Neural crest cell (in vitro differentiated cells): Measurements from ENCODE around the gene IFT43. TPM values are rescaled to one million over a fixed set of nuclear protein-coding genes. Genes with fewer than 3 reads are reported as not detected.

Source experiments
- DNase-seq: peaks from one replicate; pipeline ENCODE4 v3.0.0; 2021; ENCODE audit warnings: low read depth, mixed read lengths, low spot score
- H3K27ac Mint-ChIP-seq: one replicate; pipeline ENCODE4 v1.8.0; 2021; ENCODE audit warnings: mild to moderate bottlenecking, mixed read lengths; ENCODE audit not compliant: unreplicated experiment
- H3K27me3 Mint-ChIP-seq: 2 replicates; pipeline ENCODE4 v1.8.0; 2021; ENCODE audit warnings: low read depth, mild to moderate bottlenecking, mixed read lengths
- H3K36me3 Mint-ChIP-seq: 2 replicates; pipeline ENCODE4 v1.8.0; 2021; ENCODE audit warnings: low read depth, mild to moderate bottlenecking, mixed read lengths
- H3K4me1 Mint-ChIP-seq: 2 replicates; pipeline ENCODE4 v1.8.0; 2021; ENCODE audit warnings: mixed read lengths
- H3K4me3 Mint-ChIP-seq: one replicate; pipeline ENCODE4 v1.8.0; 2021; ENCODE audit warnings: mild to moderate bottlenecking, mixed read lengths
- H3K9me3 Mint-ChIP-seq: 2 replicates; pipeline ENCODE4 v1.8.0; 2021; ENCODE audit warnings: mixed read lengths
- total RNA-seq: library from RNA; stranded (reverse); gene quantifications from 2 replicates; pipeline ENCODE4 v1.2.1, GENCODE V29; 2021
- TF ChIP-seq, protein P1 (sequence below): fragments of 200-600 bp; sonication (generic); conservative IDR thresholded peaks from 2 replicates; pipeline ENCODE4 v1.5.0; 2021; ENCODE audit warnings: antibody characterized with exemption, mild to moderate bottlenecking

Gene IFT43
- total RNA-seq, 1 donor from 2014 or later, result 34.1 TPM

GRCh38 chr14:76098916-76099675 lies 113.5 kb downstream of the IFT43 start:
- H3K36me3 Mint-ChIP-seq, result no peaks in the 10 kb centered on the region
- DNase-seq, result no peak
- H3K4me3 Mint-ChIP-seq, result no peak overlapping the region
- H3K27ac Mint-ChIP-seq, result no peak overlapping the region
- H3K4me1 Mint-ChIP-seq, result peaks cover 9% of the 10 kb centered on the region
- TF ChIP-seq, protein P1, sequence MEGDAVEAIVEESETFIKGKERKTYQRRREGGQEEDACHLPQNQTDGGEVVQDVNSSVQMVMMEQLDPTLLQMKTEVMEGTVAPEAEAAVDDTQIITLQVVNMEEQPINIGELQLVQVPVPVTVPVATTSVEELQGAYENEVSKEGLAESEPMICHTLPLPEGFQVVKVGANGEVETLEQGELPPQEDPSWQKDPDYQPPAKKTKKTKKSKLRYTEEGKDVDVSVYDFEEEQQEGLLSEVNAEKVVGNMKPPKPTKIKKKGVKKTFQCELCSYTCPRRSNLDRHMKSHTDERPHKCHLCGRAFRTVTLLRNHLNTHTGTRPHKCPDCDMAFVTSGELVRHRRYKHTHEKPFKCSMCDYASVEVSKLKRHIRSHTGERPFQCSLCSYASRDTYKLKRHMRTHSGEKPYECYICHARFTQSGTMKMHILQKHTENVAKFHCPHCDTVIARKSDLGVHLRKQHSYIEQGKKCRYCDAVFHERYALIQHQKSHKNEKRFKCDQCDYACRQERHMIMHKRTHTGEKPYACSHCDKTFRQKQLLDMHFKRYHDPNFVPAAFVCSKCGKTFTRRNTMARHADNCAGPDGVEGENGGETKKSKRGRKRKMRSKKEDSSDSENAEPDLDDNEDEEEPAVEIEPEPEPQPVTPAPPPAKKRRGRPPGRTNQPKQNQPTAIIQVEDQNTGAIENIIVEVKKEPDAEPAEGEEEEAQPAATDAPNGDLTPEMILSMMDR, result no peak
- no peaks in the 10 kb centered on the region for H3K27me3 Mint-ChIP-seq
- no peaks in the 10 kb centered on the region for H3K9me3 Mint-ChIP-seq

DNA sequence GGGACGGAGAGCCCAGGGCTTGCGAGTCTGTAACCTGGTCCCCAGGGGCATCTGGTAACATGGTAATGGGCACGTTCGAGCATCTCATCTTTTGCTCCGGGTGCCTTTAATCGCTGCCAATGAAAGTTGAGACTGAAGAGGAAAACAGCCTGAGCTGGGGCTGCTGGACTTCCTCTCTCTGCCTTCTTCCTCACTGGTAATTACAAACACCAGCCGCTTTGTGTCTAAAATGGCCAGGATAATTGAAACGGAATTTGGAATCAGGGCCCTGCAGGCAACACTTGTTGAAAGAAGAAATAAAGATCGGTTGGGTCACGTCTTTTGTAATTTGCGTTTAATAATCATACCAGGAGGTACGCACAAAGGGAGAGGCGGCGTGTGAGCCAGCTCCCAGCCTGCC lies 114.7 kb downstream of the IFT43 start:
- no peak overlapping the region for H3K4me3 Mint-ChIP-seq
- H3K4me1 Mint-ChIP-seq, result peaks cover 9% of the 10 kb centered on the region
- DNase-seq, result no peak
- no peak overlapping the region for H3K27ac Mint-ChIP-seq
- H3K27me3 Mint-ChIP-seq, result peaks cover 2% of the 10 kb centered on the region
- H3K36me3 Mint-ChIP-seq, result no peaks in the 10 kb centered on the region
- no peaks in the 10 kb centered on the region for H3K9me3 Mint-ChIP-seq
- TF ChIP-seq, protein P1, result no peak

DNA sequence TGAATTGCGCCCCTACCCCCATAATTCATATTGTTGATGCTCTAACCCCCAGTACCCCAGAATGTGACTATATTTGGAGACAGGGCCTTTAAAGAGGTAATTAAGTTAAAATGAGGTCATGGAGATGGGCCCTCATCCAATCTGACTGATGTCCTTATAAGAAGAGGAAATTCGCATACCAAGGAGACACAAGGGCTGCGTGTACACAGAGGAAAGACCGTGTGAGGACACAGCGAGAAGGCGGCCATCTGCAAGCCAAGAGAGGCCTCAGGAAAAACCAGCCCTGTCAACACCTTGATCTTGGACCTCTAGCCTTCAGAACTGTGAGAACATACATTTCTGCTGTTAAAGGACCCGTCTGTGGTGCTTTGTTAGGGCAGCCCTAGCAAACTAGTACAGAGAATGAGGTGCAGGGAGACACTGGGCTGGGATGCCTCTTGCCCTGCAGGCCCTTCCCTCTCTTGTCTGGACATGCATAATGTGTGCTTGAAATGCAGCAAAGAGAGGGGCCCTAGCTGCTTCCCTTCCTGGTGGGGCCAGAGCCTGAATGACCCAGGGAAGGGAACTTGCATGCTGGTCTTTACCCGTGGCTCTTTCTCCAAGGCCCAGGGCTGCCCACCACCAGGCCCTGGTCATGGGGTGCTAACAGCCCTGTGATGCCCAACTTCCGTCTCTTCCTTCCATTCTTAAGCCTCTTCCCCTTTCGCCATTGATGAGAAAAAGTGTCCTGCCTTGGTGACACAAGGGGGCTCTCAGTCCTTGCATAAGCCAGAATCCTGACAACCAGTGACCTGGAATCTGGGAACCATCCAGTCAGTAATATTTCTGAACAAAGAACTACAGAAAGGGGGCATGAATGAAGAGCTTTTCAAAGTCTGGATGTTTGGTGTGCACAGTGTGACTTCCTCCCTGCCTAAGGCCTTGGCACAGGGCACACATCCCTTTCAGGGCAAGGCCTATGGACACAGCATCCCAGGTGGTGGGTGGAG lies 116.1 kb downstream of the IFT43 start:
- Mint-ChIP-seq H3K4me1 (peaks cover 12% of the 10 kb centered on the region), H3K27ac (peak overlapping the region; percentile 27), H3K9me3 (no peaks in the 10 kb centered on the region), H3K4me3 (no peak overlapping the region), H3K27me3 (peaks cover 9% of the 10 kb centered on the region), H3K36me3 (no peaks in the 10 kb centered on the region)
- TF ChIP-seq, protein P1, result no peak
- DNase-seq, result no peak

DNA sequence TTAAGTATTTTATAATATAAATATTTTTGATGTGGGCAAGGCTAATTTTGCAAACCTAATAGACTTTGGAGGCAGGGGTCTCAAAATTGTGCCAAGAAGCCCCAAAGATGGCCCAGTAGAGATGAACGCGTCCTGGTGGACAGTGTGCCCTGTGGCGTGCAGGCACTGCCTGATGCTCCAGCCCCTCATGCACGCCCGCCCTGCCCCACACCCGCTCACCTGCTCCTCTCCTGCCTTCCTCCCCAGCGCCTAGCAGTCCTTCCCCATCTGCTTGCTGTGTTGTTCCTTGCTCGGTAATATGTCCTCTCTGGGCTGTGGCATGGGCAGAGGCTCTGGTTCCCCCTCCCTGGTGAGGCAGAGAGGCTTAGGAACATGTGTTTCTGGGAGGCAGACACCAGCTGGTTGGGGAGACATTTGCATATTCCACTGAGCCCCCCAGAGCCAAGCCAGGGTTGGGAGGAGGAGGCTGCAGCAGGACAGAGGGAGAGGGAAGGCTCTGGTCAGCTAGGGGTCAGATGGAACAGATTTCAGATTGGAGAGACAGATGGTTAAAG lies 119.3 kb downstream of the IFT43 start:
- TF ChIP-seq, protein P1, result no peak
- Mint-ChIP-seq H3K27me3 (peaks cover 9% of the 10 kb centered on the region), H3K9me3 (no peaks in the 10 kb centered on the region), H3K4me1 (peaks cover 12% of the 10 kb centered on the region), H3K36me3 (no peaks in the 10 kb centered on the region), H3K27ac (no peak overlapping the region), H3K4me3 (no peak overlapping the region)
- DNase-seq, result no peak

- Mint-ChIP-seq H3K36me3 (no peaks in the 10 kb centered on the region), H3K27ac (no peak overlapping the region)
- TF ChIP-seq, protein P1, result no peak
These were observed 120.6 kb downstream of the IFT43 start for GRCh38 chr14:76106188-76106587.

More at GRCh38 chr14:76106188-76106587, 120.6 kb downstream of the IFT43 start:
- Mint-ChIP-seq H3K9me3 (no peaks in the 10 kb centered on the region), H3K4me1 (peaks cover 12% of the 10 kb centered on the region), H3K27me3 (peaks cover 9% of the 10 kb centered on the region), H3K4me3 (no peak overlapping the region)
- DNase-seq, result no peak
